CMK (cell line): ENCODE results near the gene NOX5.

Experiments used
- DNase-seq: peaks from one replicate; pipeline ENCODE4 v3.0.0-alpha.2; 2010; ENCODE audit warnings: low read depth

The NOX5 gene

DNA sequence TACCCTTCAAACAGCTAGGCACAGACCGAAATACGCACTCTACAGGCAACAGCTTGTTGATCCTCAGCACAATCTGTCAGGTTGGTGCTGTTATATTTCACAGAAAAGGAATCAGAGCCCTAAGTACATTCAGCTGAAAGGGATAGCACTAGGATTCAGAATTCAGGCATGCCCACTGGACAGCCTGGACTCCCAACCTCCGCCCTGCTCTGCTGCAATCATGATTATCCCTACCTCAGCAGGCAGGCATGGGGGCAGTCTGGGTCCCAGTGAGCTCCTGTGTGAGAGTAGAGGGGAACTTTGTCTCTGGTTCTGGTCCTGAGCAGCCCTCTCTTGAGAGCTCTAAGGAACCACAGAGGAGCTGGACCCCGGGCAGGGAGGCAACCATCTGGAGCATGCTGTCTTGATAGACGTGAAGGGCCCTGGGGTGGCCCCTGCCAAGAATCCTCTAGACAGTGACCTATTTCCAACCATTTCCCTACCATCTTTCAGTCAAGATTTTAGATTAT is 23.4 kb upstream of the NOX5 start:
- no peak for DNase-seq

DNA sequence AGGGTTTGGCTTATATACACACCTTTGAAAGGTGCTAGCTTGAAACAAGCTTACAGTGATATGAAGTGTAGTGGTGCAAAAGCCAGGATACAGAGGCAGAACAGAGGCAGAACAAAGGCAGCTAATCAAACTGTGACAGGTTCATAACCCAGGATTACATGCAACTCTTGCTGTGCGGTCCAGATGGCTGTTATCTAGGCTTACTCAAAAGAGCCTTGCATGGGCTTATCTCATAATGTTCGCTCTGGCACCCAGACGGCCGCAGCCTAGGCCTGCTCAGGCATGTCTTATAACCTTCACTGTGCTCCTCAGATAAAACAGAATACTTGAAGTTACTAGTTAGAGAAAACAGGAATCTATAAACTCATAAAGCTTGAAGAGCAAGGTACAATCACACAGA is 22.8 kb upstream of the NOX5 start:
- no peak for DNase-seq

DNA sequence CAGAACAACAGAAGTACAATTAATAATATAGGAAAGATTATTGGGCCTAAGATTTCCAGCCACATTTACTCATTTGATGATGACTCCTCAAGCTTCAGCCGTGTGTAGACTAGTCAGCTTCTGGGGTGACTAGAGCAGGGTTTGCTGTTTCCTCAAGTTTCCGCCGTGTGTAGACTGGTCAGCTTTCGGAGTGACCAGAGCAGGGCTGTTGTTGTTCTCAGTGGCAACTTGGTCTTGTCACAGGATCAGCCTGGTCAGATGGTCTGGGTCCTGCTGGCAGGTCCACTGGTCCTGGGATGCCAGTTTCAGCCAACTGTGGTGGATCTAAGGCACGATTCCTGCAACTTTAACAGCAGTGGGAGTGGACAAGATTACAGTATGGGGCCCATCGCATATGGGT is 21.8 kb upstream of the NOX5 start:
- DNase-seq: no peak

DNA sequence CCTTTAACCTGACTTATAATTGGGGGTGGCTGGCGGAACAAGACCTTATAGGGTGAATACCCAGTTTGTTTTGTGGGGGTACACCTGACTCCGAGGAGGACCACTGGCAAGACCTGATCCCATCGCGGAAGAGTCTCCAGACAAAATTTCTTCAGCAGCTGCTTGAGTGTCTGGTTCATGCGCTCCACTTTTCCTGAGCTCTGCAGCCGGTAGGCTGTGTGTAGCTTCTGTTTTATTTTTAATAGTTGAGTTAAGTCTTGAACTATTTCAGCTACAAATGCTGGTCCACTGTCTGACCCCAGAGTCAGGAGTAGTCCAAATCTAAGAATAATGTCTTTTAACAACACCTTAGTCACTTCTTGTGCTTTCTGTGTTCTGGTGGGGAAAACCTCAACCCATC is 21.2 kb upstream of the NOX5 start:
- no peak for DNase-seq

DNA sequence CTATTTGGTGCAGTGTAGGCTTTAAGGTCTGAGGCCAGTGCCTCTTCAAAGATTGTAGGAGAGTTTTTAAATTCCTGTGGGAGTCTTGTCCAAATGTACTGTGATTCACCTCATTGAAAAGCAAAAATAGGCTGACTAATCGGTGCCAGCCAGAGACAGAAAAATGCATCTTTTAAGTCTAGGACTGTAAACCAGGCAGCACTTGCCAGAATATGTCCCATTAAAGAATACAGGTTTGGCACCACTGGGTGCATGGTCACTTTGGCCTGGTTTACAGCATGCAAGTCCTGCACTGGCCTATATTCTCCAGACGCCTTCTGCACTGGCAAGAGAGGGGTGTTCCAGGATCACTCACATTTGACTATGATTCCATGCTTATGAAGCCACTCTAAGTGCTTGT is 20.3 kb upstream of the NOX5 start:
- DNase-seq: no peak

DNA sequence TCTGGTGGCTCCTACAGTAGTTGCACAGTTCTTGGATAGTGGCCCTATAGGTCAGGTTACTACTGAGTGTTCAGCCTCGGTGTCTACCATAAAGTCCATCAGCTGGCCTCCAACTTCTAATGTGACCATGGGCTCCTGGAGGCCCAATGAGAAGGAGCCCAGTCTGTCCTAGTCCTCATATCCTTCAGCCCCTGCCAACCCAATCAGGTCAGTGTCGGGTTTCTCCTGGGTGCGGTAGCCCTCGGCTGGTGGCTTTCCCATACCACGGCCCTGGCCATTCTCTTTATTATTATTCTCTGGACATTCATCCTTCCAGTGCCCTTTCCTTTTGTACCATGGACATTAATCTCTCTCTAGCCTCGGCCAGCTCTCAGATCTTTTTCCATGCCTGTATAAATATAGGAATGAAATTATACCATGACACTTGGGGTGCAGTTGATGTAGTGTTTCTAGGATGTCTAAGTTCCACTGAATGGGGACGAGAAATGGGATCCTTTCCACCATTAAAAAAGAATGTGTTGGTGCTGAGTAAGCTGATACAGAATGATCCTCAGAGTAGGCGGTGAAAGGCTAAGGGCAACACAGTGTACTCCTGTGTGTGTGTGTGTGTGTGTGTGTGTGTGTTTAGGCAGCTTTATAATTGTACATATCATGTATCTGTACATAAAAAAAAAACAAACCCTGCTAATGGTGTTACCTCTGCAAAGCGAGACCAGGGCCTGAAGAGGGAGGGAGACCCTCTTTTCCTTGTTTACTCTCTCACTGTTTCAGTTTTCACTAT is 19.3 kb upstream of the NOX5 start:
- DNase-seq: no peak

DNA sequence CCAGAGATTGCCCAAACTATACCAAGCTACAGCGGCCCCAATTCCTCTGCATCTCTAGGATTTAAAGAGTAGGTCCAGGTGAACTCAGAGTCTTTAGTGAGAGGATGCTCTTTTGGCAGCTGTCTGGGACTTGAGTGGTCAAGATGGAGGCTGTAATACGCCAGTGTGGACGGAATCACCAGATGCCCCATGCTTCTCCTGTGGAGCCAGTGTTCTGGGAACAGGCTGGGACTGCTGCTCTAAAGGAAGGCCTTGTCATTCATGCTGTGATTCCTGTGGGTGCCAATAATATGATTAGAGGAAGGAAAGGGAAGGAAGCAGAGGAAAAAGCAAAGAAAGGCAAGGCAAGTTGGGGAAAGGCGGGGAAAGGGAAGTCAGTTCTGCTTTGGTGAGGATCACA is 17.4 kb upstream of the NOX5 start:
- DNase-seq: no peak

DNA sequence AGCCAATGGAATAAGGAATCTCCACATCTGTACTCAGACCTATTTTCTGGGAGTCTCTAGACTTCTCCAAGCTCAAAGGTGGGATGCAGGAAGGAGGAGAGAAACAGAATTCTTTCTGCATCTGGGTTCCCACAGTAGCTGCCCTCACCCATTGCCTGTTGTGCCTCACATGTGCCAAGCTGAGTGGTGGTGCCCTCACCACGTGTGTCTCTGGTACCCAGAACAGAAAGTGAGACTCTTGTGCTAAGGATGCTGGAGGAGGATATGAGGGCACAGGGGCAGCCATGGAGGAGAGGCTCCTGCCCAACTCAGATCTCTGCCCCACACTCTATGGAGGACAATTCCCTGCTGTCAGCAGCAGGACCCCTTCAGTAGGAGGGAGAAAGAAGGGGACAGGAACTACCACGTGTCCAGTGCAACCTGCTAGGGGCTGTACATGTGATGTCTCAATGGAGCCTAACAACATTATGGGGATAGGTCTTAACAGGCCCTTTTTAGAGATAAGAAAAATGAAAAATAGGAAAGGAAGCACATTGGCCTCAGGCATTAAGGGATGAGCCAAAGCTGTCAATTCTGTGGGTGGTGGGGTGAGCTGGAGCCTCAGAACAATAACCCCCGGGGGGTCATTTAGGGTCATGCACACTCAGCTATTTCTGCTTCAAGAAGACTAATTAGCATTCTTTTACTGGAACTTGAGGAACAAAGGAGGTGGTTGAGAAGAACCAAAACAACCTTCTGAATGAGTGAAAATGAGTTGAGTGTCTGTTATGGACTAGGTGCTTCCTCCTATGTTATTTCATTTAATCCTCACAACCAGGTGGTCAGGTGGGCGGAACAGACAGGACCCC is 16.3 kb upstream of the NOX5 start:
- no peak for DNase-seq

DNA sequence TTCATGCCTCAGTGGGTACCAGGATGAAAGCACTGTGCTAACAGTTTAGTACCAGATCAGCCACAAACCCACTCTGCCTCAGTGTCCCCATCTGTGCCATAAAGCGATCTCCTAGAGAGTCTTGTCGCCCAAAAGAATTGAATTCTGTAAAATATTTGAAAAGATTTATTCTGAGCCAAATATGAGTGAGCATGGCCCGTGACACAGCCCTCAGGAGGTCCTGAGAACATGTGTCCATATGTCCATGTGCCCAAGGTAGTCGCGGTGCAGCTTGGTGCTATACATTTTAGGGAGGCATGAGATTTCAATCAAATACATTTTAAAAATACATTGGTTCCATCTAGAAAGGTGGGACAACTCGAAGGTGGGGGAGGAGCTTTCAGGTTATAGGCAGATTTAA is 15.4 kb upstream of the NOX5 start:
- DNase-seq: no peak

DNA sequence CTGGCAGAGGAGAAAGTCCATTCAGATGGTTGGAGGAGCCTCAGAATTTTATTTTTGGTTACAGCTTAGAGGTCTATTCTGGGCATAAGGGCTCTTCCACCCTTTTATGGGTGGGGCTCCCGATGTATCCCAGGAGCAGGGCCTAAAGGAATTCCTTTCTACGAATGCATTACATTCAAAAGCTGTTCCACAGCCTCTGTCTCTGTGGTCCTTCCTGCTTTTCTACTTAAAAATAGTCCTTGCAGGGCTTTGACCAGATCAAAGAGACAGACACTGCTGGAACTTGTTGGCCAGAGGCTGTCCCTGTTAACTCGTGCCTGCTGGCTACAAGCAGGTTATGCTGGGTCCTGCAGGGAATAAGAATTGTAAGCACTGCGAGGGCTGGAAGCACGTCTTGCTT is 14.4 kb upstream of the NOX5 start:
- DNase-seq: no peak

DNA sequence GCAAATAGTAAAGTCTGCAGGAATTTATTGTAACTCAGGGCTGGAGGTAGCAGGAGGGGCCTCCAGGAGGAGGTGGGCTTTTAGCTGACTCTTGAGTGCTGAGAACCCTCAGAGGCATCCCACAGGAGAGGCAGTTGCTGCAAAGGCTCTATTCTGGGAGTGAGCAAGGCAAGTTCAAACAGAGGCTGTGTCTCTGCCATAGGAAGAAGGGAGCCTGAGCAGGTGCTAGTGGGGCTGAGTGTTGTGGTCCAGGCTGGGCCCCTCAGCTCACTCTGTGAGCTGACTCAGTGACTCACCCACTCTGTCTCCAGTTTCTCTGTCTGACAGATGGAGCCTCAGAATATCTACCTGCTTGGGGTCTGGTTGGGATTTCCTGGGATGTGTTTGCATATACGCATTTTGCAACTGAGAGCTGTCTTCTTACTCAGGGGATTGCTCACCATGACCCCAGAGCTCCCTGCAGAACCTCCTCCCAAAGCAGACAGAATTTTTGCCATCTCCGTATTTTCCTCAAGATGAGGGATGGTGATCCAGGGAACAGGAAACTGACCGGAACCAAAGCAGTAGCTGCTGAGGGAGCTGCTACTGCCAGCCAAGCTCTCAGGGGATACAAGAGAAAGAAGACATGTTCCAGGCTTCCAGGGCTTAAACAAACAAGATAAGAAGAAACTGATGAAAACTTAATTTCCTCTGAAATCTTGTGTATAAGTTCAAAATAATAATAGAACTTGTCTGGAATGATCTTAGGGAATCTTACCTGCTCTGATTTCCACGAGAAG is 13.6 kb upstream of the NOX5 start:
- no peak for DNase-seq

DNA sequence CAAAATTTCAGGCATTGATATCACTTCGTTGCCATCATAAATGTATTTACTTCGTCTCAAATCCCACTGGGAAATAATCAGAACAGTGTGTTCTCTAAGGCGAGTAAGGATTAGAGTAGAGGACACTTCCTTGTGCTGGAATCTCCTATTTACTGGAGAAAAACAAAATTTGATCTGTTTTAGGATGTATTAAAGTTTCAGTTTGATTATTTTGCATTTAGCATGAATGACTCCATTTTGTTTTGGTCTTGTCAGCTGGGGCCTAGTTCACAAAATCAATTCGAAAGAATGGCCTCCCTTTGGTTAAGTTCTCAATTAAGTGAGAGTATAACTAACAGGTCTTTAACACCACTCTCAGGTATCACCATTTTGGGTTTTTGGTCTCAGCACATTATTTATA is 11.7 kb upstream of the NOX5 start:
- no peak for DNase-seq

DNA sequence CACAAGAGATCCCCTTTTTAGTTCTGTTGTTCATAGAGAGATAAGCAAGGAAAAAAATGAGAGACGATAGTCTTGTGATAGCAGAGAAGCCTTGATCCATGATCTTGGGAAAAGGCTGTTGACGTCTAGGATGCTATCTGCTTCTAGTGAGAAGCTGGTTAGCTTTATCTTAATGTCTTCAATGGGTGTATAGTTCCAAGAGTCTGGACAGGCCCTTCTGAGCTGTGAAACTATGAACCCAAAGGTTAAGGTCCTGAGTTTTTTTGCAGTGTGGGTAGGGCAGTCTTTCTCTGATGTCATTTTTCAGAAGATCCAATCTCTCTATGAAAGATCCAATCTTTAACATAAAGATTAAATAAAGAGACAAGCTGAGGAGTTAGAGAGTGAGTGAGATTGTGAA is 10.5 kb upstream of the NOX5 start:
- DNase-seq: no peak

DNA sequence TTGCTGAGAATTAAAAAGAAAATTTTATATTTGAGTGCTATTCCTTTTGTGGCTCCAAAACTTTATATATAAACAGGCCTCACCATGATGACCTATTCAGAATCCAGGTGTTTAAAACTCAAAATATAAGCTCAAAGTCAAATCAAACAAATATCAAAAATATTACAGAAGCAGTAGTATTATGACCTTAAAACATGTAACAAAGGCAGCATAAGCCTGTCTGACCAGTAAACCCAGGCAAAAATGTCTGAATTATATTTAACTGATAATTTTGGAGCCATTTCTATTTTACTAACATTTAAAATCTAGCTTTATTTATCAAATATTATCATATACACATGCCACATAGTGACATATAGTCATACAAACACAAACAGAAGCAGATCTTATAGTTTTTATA is 6.4 kb upstream of the NOX5 start:
- DNase-seq: no peak

DNA sequence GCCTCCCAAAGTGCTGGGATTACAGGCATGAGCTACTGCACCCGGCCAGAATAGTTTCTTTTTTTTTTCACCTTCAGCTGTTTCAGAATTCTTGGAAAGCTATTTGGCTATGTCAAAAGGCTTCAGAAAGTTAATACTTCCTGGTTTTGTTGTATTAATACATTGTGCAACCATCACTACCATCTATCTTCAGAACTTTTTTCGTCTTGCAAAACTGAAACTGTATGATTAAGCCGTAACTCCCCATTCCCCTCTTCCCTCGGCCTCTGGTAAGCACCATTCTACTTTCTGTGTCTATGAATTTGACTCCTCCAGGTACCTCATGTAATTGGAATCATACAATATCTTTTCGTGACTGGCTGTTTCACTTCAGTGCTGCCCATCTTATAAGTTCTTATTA is 5.2 kb upstream of the NOX5 start:
- DNase-seq: no peak

DNA sequence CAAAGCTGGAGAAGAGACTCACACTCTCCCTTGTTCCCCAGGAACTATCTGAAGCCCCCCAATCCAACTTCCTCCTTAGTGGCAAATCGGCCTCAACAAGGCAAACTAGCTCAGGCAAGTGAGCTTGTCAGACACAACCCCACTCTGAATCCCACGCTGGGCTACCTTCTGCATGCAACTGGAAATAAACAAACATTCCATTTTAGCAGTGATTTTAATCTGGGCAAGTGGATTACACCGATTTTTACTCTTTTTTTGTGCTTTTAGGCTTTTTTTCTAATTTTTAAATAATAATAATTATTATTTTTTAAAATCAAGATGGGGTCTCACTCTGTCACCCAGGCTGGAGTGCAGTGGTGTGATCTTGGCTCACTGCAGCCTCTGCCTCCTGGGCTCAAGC is 2.9 kb upstream of the NOX5 start:
- no peak for DNase-seq

DNA sequence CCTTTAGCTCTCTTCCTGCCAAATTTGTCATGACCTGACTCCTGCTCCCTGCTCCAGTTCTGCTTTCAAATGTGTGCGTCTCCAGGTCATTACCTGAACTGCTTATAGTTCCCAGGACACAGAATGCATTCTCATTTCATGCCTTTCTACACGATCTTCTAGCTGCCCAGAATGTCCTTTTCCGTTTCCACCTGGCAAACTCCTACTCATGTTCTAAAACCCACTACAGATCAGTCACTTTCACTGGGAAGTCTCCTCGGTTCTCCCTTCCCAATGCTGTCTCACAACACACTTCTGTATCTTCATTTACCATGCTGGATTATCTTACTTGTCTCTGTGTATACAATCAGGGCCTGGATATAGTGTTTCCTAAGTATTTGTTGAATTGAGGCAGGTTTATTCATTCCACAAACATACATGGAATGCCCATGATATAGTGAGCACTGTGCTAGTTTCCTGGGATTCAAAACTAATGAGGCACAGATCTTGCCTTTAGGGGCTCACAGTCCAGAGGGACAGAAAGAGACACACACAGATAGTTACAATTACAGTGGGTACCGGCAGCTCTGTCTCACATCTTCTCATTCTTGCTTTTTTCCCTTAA is 1.6 kb upstream of the NOX5 start:
- no peak for DNase-seq

DNA sequence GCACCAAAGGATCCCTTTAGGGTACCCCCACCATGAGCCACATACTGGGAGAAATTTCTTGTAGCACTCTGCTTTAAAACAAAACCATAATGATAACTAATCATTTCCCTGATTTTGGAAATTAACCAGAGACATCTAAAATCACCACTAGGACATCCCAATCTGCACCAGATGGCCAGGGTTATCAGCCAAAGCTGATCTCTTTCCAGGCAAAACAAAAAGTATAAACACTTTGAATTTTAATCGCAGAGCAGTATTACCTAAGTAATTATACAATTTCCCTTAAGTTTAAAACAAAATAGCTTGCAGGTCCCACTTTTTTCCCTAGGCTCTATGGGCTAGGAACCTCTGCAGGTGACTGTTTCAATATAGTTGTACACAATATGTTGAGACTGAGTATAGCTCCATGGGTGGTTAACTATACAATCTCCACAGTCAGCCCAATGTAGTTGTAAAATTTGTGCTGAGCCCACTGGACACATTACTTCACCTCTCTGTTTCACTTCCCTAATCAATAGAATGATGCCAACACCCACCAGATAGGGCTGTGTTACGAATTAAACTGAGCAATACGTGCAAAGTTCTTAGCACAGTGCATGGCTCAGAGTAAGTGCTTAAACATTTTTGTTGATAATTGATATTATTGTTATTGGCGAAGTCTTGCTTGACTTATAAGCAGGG is 629 bp upstream of the NOX5 start:
- DNase-seq: no peak

DNA sequence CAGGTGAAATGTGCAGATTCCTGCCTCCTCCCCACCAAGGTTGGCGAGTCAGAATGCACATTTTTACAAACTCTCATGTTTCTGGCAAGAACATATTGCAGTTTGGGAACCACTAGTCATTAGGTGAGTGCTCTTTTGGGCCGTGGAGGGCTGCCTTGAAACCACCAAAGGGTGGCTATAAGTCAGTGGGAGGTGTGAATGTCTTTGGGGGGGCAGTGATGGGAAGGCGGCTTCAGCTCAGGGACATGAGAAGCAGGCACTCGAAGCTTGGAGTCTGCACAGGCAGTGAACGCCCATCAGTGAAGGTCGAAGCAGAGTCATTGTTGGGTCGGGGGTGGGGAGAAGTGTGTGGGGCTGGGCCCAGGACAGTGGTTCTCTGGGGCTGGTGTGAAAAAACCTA is 1.1 kb downstream of the NOX5 start:
- no peak for DNase-seq

DNA sequence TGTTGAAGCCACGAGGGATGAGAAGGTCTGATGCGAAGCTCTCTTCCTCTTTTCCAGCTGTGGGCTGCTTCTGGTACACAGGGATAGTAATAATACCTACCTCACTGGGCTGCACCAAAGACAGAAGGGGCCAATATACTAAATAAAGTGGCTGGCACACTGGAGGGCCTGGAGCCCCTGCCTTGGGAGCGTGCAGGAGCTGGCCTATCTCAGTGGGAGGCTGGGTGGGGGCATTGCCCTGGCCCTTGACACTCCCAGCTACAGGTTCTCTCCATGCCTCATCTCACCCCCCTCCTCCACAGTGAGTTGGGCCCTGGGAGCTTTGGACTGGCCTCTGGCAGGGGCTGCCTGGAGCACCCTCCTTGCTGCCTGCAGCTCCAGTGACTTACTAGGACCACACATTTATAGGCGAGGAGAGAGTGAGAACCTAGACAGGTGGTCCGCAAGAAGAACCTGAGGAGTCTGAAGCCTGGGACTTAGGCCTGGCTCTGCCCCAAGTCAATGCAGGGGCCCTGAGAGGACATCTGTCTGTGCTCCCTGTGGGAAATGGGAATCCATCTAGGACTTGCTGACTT is 1.6 kb downstream of the NOX5 start:
- DNase-seq: no peak

DNA sequence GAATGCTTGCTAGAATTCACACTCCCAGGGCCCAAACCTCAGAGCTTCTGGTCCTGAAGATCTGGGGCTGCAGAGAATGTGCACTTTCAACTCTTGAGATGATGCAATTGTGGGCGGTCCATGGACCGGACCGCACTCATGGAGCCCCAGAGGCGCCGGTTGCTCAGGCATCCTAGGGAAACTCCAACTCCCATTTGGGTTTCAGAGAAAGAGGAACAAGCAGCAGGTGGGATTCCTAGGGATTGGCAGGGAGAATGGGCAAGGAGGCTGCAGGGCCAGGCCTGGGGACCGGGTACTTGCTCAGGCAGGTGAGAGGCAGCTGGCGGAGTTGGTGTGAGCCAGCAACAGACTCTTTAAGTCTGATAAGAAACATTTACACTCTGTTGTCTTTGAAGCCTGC is 3.5 kb downstream of the NOX5 start:
- no peak for DNase-seq
